GM19025 (cell line): ENCODE measurements around the gene CRTC3.
"Not testable (repeated sequence)": the region's sequence is repeated elsewhere in the genome, so short reads cannot be mapped to it uniquely, and the experiment has no call there.

Source experiments
- ATAC-seq: cut with Tn5 transposase; IDR thresholded peaks from one replicate; pipeline ENCODE4 v1.9.1; 2021; ENCODE audit warnings: mild to moderate bottlenecking, low read depth, moderate library complexity; ENCODE audit not compliant: unreplicated experiment

CRTC3 gene

GRCh38 chr15:90645873-90646575 lies 116.3 kb downstream of the CRTC3 start:
- no peak for ATAC-seq

GRCh38 chr15:90646662-90647305 lies 117.1 kb downstream of the CRTC3 start:
- ATAC-seq = no peak

- ATAC-seq = no peak
These were observed 117.6 kb downstream of the CRTC3 start for GRCh38 chr15:90647326-90647725.

GRCh38 chr15:90648137-90649070 lies 118.7 kb downstream of the CRTC3 start:
- peak; percentile 47 for ATAC-seq

GRCh38 chr15:90650117-90650955 lies 120.6 kb downstream of the CRTC3 start:
- ATAC-seq = no peak

GRCh38 chr15:90650956-90651689 lies 121.4 kb downstream of the CRTC3 start:
- ATAC-seq = no peak

- no peak for ATAC-seq
These were observed 124.8 kb downstream of the CRTC3 start for GRCh38 chr15:90654233-90655136.

- not testable (repeated sequence) for ATAC-seq
These were observed 127.9 kb downstream of the CRTC3 start for GRCh38 chr15:90657520-90658172.

- no peak for ATAC-seq
These were observed 129.8 kb downstream of the CRTC3 start for GRCh38 chr15:90659481-90659880.

- peak; percentile 61 for ATAC-seq
These were observed 130.7 kb downstream of the CRTC3 start for GRCh38 chr15:90660195-90660998.

GRCh38 chr15:90660999-90661330 lies 131.2 kb downstream of the CRTC3 start:
- not testable (repeated sequence) for ATAC-seq

- not testable (repeated sequence) for ATAC-seq
These were observed 134.3 kb downstream of the CRTC3 start for GRCh38 chr15:90664081-90664461.

- peak; percentile 2 for ATAC-seq
These were observed 135.0 kb downstream of the CRTC3 start for GRCh38 chr15:90664650-90665287.

GRCh38 chr15:90665288-90666134 lies 135.8 kb downstream of the CRTC3 start:
- peak; percentile 54 for ATAC-seq

- no peak for ATAC-seq
These were observed 136.6 kb downstream of the CRTC3 start for GRCh38 chr15:90666135-90666909.
